GM12878 (cell line): Measurements from ENCODE around the gene CNN2. TPM values are rescaled to one million over a fixed set of nuclear protein-coding genes. Genes with fewer than 3 reads are reported as not detected.
A peak's percentile ranks its signal among the peaks of the same experiment; 100 is the strongest.

Source experiments
- ATF7 ChIP-seq: fragments of 450-650 bp; IDR thresholded peaks from 2 replicates; pipeline ENCODE4 v1.6.1; 2016; ENCODE audit warnings: low read depth, mild to moderate bottlenecking
- BCL3 ChIP-seq: IDR thresholded peaks from 2 replicates; pipeline ENCODE4 v1.6.1; 2011; ENCODE audit warnings: borderline replicate concordance, low read depth, mild to moderate bottlenecking, moderate library complexity, low read length; ENCODE audit not compliant: insufficient read depth, poor library complexity, severe bottlenecking
- BRCA1 ChIP-seq: IDR thresholded peaks from 2 replicates; pipeline ENCODE4 v1.6.1; 2011; ENCODE audit warnings: low read depth, low read length, improper control_type of control experiment
- CEBPB ChIP-seq, 2 experiments: fragments of 150-350 bp in 1 of 2; IDR thresholded peaks; 2 replicates each; pipeline ENCODE4 v1.6.1; 2012 to 2014; ENCODE audit warnings: low read depth in 2 of 2, low read length in 2 of 2, borderline replicate concordance in 1 of 2, inconsistent platforms in 1 of 2
- CHD4 ChIP-seq: fragments of 200-600 bp; sonication (generic); IDR thresholded peaks from 2 replicates; pipeline ENCODE4 v1.6.1; 2016; ENCODE audit warnings: mild to moderate bottlenecking
- CREB1 ChIP-seq: IDR thresholded peaks from 2 replicates; pipeline ENCODE4 v1.6.1; 2012; ENCODE audit warnings: low read depth, mild to moderate bottlenecking, inconsistent platforms
- CREM ChIP-seq: IDR thresholded peaks from 2 replicates; pipeline ENCODE4 v1.6.1; 2014; ENCODE audit warnings: antibody characterized with exemption, low read depth
- E4F1 ChIP-seq: fragments of 450-650 bp; IDR thresholded peaks from 2 replicates; pipeline ENCODE4 v1.6.1; 2018; ENCODE audit warnings: borderline replicate concordance, mild to moderate bottlenecking; ENCODE audit not compliant: partially characterized antibody
- IRF4 ChIP-seq: IDR thresholded peaks from 2 replicates; pipeline ENCODE4 v1.6.1; 2011; ENCODE audit warnings: low read depth, low read length
- JUND ChIP-seq: IDR thresholded peaks from 2 replicates; pipeline ENCODE4 v1.6.1; 2012; ENCODE audit warnings: low read depth, mild to moderate bottlenecking, low read length, improper control_type of control experiment, moderate library complexity
- PAX5 ChIP-seq: IDR thresholded peaks from 2 replicates; pipeline ENCODE4 v1.6.1; 2011; ENCODE audit warnings: low read depth, low read length, borderline replicate concordance
- RBBP5 ChIP-seq: fragments of 200-600 bp; sonication (generic); conservative IDR thresholded peaks from 2 replicates; pipeline ENCODE4 v1.6.1; 2016
- REST ChIP-seq: IDR thresholded peaks from 2 replicates; pipeline ENCODE4 v1.6.1; 2012; ENCODE audit warnings: mild to moderate bottlenecking, low read depth, low read length
- SMAD5 ChIP-seq: IDR thresholded peaks from 2 replicates; pipeline ENCODE4 v1.6.1; 2016; ENCODE audit warnings: antibody characterized with exemption, low read depth
- SREBF2 ChIP-seq: IDR thresholded peaks from 2 replicates; pipeline ENCODE4 v1.6.1; 2012; ENCODE audit warnings: mild to moderate bottlenecking, low read length
- YY1 ChIP-seq: IDR thresholded peaks from 2 replicates; pipeline ENCODE4 v1.6.1; 2011; ENCODE audit warnings: low read depth, mild to moderate bottlenecking, low read length
- ZNF217 ChIP-seq: fragments of 450-650 bp; IDR thresholded peaks from 2 replicates; pipeline ENCODE4 v1.6.1; 2017; ENCODE audit warnings: antibody characterized with exemption, mild to moderate bottlenecking
- ZNF592 ChIP-seq: fragments of 450-650 bp; IDR thresholded peaks from 2 replicates; pipeline ENCODE4 v1.6.1; 2017; ENCODE audit warnings: mild to moderate bottlenecking, moderate library complexity
- ZZZ3 ChIP-seq: IDR thresholded peaks from 2 replicates; pipeline ENCODE4 v1.6.1; 2011; ENCODE audit warnings: low read depth; ENCODE audit not compliant: control insufficient read depth, insufficient read length
- polyA plus RNA-seq, 11 experiments: library from polyadenylated mRNA; depleted of rRNA in 4 of 11; unstranded in 6 of 11; stranded (reverse) in 5 of 11; fragments of >200 nt; fragmentation: Nextera tagmentation in 4 of 11; fragmentation: Illumina TruSeq in 1 of 11; extraction: Ambion mirVana in 4 of 11; extraction: Trizol in 1 of 11; gene quantifications; 1 replicate in 1 of 11; 2 replicates in 10 of 11; pipeline versions ENCODE4 v1.2.1 to v1.2.3, GENCODE V29; 2011 to 2016; ENCODE audit warnings: inconsistent platforms in 2 of 11, missing spikeins in 2 of 11, low read depth in 1 of 11
- total RNA-seq, 4 experiments: library from RNA; depleted of rRNA in 3 of 4; stranded (reverse); fragments of >200 nt in 3 of 4; fragmentation: Illumina TruSeq in 1 of 4; extraction: Trizol in 1 of 4; gene quantifications; 2 replicates each; pipeline versions ENCODE4 v1.2.1 to v1.2.3, GENCODE V29; 2013 to 2021

Gene CNN2
- total and polyA plus RNA-seq, 10 of the 15 experiments (the other 5 are each of a cell fraction or from before 2014, with no cell fraction given), result 34.7 to 311 (median 172) TPM

GRCh38 chr19:984165-984967 is 42.0 kb upstream of the CNN2 start, which contains the start of gene WDR18 (continued):
- TF ChIP-seq ZNF592 (no peak), RBBP5 (no peak), PAX5 (peak; percentile 65; the same call in 1 of the 2 replicates), BCL3 (no peak), ATF7 (0 out of 2 replicates have a peak, but pooled peaks have one; percentile 20), YY1 (peak; percentile 100), JUND (no peak), CEBPB (IDR thresholded peaks at IDR 0.05; ENCODE audit: borderline replicate concordance in 1 of 2, low read depth in 2 of 2, low read length in 2 of 2) (no peak), CREM (peak; percentile 98), BRCA1 (no peak), CHD4 (no peak), E4F1 (no peak), REST (no peak), ZNF217 (no peak), ZZZ3 (no peak), SREBF2 (no peak), IRF4 (no peak), CREB1 (peak; percentile 98), SMAD5 (no peak)
